NCI-H146 (cell line): ENCODE data around the gene SOX2.

Experiments used
- DNase-seq: peaks from one replicate; lab custom pipeline; 2025; lab: John Stamatoyannopoulos, UW

SOX2 gene

GRCh38 chr3:181704421-181705085 is 7.2 kb upstream of the SOX2 start:
- DNase-seq: no peak

GRCh38 chr3:181705086-181705480 is 6.6 kb upstream of the SOX2 start:
- no peak for DNase-seq

- no peak for DNase-seq
Observed at GRCh38 chr3:181707980-181708379, 3.7 kb upstream of the SOX2 start.

GRCh38 chr3:181709537-181710279 is 2.0 kb upstream of the SOX2 start:
- peak; percentile 96 for DNase-seq

GRCh38 chr3:181710345-181711291 is 1.1 kb upstream of the SOX2 start:
- DNase-seq: peak; percentile 92

- peak; percentile 86 for DNase-seq
Observed at GRCh38 chr3:181712226-181712552, 464 bp downstream of the SOX2 start.

GRCh38 chr3:181712553-181713279 is 991 bp downstream of the SOX2 start:
- DNase-seq: peak; percentile 95

GRCh38 chr3:181713280-181713647 is 1.5 kb downstream of the SOX2 start:
- no peak for DNase-seq

GRCh38 chr3:181713676-181714612 is 2.2 kb downstream of the SOX2 start:
- DNase-seq: no peak

GRCh38 chr3:181715571-181716340 is 4.0 kb downstream of the SOX2 start:
- DNase-seq: peak; percentile 77

- DNase-seq: peak; percentile 64
Observed at GRCh38 chr3:181716966-181717365, 5.2 kb downstream of the SOX2 start.

- DNase-seq: peak; percentile 68
Observed at GRCh38 chr3:181717549-181718171, 5.9 kb downstream of the SOX2 start.

GRCh38 chr3:181718369-181718768 is 6.6 kb downstream of the SOX2 start:
- no peak for DNase-seq

- no peak for DNase-seq
Observed at GRCh38 chr3:181718987-181719911, 7.5 kb downstream of the SOX2 start.

- no peak for DNase-seq
Observed at GRCh38 chr3:181719991-181720680, 8.4 kb downstream of the SOX2 start.

GRCh38 chr3:181721046-181721875 is 9.5 kb downstream of the SOX2 start:
- no peak for DNase-seq

GRCh38 chr3:181722156-181722555 is 10.4 kb downstream of the SOX2 start:
- peak; percentile 100 for DNase-seq
